Measurements from ENCODE around the gene CCDC71. TPM values are rescaled to one million over a fixed set of nuclear protein-coding genes. Genes with fewer than 3 reads are reported as not detected.

Gene CCDC71
- total RNA-seq, 1 experiment from 2014 or later = 26.0 TPM

DNA sequence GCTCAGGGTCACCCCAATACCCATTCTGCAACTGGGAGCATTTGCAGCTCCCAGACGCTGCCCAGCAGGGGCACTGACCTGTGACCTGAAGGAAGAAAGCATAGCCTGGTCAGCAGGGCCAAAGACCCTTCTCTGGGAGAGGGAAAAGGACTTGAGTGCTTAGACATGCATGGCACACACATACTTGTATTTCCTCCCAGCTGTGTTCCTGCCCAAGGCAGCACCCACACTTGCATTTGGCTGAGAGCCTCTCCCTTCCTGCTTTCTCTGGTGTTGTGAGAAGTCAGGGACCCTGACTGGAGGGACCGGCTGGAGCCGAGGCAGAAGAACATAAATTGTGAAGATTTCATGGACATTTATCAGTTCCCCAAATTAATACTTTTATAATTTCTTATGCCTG lies 26.1 kb downstream of the CCDC71 start:
- POLR2A ChIA-PET = no interaction called here
- DNase-seq (ENCODE audit: unreplicated experiment) = no peak
- intact Hi-C loops (cut with micrococcal nuclease) = no loop called here
- Mint-ChIP-seq H3K27me3 (ENCODE audit: insufficient read depth, unreplicated experiment) (no peaks in the 10 kb centered on the region), H3K27ac (ENCODE audit: low read depth, unreplicated experiment) (no peak overlapping the region), H3K4me1 (ENCODE audit: insufficient read depth, unreplicated experiment) (no peaks in the 10 kb centered on the region), H3K4me3 (ENCODE audit: unreplicated experiment) (no peak overlapping the region), H3K9me3 (ENCODE audit: unreplicated experiment) (peaks cover 11% of the 10 kb centered on the region), H3K36me3 (ENCODE audit: insufficient read depth, unreplicated experiment) (no peaks in the 10 kb centered on the region)
- CTCF ChIA-PET = interaction anchor here (0.6 kb wide), 1 partner anchor 164 kb away, joined by 3 read pairs; no protein-coding TSS in a partner anchor
- TF ChIP-seq, protein P1, sequence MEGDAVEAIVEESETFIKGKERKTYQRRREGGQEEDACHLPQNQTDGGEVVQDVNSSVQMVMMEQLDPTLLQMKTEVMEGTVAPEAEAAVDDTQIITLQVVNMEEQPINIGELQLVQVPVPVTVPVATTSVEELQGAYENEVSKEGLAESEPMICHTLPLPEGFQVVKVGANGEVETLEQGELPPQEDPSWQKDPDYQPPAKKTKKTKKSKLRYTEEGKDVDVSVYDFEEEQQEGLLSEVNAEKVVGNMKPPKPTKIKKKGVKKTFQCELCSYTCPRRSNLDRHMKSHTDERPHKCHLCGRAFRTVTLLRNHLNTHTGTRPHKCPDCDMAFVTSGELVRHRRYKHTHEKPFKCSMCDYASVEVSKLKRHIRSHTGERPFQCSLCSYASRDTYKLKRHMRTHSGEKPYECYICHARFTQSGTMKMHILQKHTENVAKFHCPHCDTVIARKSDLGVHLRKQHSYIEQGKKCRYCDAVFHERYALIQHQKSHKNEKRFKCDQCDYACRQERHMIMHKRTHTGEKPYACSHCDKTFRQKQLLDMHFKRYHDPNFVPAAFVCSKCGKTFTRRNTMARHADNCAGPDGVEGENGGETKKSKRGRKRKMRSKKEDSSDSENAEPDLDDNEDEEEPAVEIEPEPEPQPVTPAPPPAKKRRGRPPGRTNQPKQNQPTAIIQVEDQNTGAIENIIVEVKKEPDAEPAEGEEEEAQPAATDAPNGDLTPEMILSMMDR (IDR thresholded peaks at IDR 0.05; ENCODE audit: unreplicated experiment) = no peak
- BruUV-seq (replicated peaks) = no TSS peak

- H3K27ac Mint-ChIP-seq (ENCODE audit: low read depth, unreplicated experiment) = no peak overlapping the region
- no TSS peak for BruUV-seq (replicated peaks)
- no peak overlapping the region for H3K4me3 Mint-ChIP-seq (ENCODE audit: unreplicated experiment)
These were observed 30.6 kb downstream of the CCDC71 start for GRCh38 chr3:49135499-49135898.

DNA sequence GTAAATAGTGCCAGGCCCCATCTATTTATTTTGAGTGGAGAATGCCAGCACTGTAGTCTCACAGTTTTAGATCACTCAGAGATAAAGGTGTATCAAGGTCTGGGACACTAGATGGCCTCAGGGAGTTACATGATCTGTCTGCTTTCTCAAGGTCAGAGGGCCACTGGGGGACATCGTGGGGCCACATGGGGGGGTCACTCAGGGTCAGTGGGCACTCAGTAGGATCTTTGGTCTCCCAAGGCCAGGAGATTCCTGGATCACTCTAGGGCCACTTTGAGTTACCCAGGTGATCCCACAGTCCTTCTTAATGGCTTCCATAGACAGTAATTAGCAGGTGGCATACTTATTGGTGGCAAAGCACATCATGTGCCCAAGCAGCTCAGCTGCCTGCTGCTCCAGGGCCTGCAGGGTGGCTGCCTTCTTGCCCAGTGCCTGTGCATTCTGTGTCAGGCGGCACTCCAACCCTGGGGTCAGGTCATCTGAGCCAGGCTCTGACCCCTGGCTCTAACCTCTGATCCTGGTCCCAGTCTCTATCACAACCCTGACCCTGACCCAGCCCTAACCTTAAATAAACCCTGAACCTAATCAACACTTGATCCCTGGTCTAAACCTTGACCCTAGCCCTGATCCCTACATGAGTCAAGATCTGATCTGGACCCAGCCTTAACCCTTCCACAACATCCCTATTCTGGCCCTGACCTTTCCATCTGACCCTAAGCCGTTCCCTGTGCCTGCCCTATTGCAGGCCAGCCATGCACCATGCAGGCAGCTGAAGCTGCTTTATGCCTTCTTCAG lies 31.5 kb downstream of the CCDC71 start:
- intact Hi-C loops (cut with micrococcal nuclease) = no loop called here
- POLR2A ChIA-PET = interaction anchor here (0.6 to 5.0 kb wide), 5 partner anchors 14 to 162 kb away, joined by 3 to 64 read pairs (median 4); partner anchors contain the start of genes QRICH1 and USP19
- CTCF ChIA-PET = interaction anchor here (1.5 kb wide), 1 partner anchor 36 kb away, joined by 4 read pairs; the partner anchor contains the start of gene KLHDC8B
- peaks cover 16% of the 10 kb centered on the region for H3K4me1 Mint-ChIP-seq (ENCODE audit: insufficient read depth, unreplicated experiment)
- TF ChIP-seq, protein P1 (IDR thresholded peaks at IDR 0.05; ENCODE audit: unreplicated experiment) = no peak
- BruUV-seq (replicated peaks) = no TSS peak
- DNase-seq (ENCODE audit: unreplicated experiment) = no peak
- H3K9me3 Mint-ChIP-seq (ENCODE audit: unreplicated experiment) = no peaks in the 10 kb centered on the region
- peaks cover 15% of the 10 kb centered on the region for H3K36me3 Mint-ChIP-seq (ENCODE audit: insufficient read depth, unreplicated experiment)
- peak overlapping the region; percentile 90 for H3K4me3 Mint-ChIP-seq (ENCODE audit: unreplicated experiment)
- H3K27ac Mint-ChIP-seq (ENCODE audit: low read depth, unreplicated experiment) = peak overlapping the region; percentile 31
- no peaks in the 10 kb centered on the region for H3K27me3 Mint-ChIP-seq (ENCODE audit: insufficient read depth, unreplicated experiment)

More at GRCh38 chr3:49135499-49135898, 30.6 kb downstream of the CCDC71 start:
- TF ChIP-seq, protein P1 (IDR thresholded peaks at IDR 0.05; ENCODE audit: unreplicated experiment) = no peak
- H3K36me3 Mint-ChIP-seq (ENCODE audit: insufficient read depth, unreplicated experiment) = peaks cover 7% of the 10 kb centered on the region
- CTCF ChIA-PET = interaction anchor here (0.5 kb wide), 1 partner anchor 47 kb away, joined by 5 read pairs; no protein-coding TSS in a partner anchor
- no peak for DNase-seq (ENCODE audit: unreplicated experiment)
- POLR2A ChIA-PET = interaction anchor here (0.6 to 0.7 kb wide), 2 partner anchors 16 to 33 kb away, joined by 3 read pairs; no protein-coding TSS in a partner anchor
- H3K4me1 Mint-ChIP-seq (ENCODE audit: insufficient read depth, unreplicated experiment) = peaks cover 16% of the 10 kb centered on the region
- intact Hi-C loops (cut with micrococcal nuclease) = no loop called here
- H3K9me3 Mint-ChIP-seq (ENCODE audit: unreplicated experiment) = no peaks in the 10 kb centered on the region
- H3K27me3 Mint-ChIP-seq (ENCODE audit: insufficient read depth, unreplicated experiment) = no peaks in the 10 kb centered on the region

DNA sequence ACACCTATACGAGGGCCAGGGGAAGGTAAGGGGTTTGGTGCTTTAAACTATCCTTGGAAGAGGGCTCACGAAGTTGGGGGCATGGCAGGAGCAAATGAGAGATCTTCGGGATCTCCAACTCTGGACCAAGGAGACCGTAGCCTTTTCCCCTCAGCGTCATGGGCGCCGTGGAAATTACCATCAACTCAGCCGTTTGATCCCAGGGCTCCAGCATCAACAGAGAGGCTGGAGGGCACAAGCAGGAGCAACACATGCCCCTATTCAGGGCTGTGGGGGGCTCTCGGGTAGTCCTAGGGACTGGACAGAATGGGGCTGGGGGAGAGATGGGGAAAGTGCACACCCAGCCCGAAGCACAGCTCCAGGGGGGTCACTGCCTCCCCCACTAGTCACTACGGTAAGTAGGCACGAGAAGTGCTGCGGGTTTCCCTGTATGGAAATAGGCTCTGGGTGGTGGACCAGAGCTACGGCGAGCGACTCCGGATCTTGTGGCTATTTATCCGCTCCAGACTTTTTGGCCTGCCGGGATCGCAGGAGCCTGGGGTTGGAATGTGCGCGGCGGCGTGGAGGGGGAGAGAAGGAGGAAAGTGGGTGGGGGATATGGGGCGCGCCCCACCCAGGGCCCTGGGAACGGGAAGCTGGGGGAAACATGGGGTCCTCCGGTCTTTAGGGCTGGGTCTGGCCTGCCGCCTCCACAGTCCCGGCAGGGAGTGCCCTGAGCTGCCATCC lies 32.7 kb downstream of the CCDC71 start:
- H3K4me3 Mint-ChIP-seq (ENCODE audit: unreplicated experiment) = peak overlapping the region; percentile 90
- peak overlapping the region; percentile 84 for H3K27ac Mint-ChIP-seq (ENCODE audit: low read depth, unreplicated experiment)
- no peaks in the 10 kb centered on the region for H3K27me3 Mint-ChIP-seq (ENCODE audit: insufficient read depth, unreplicated experiment)
- TF ChIP-seq, protein P1 (IDR thresholded peaks at IDR 0.05; ENCODE audit: unreplicated experiment) = no peak
- H3K36me3 Mint-ChIP-seq (ENCODE audit: insufficient read depth, unreplicated experiment) = peaks cover 26% of the 10 kb centered on the region
- intact Hi-C loops (cut with micrococcal nuclease) = loop anchor here (1.0 kb wide), 1 partner anchor 13 kb away; the partner anchor contains the start of gene USP19
- ChIA-PET CTCF (interaction anchor here (0.6 to 1.5 kb wide), 6 partner anchors 14 to 344 kb away, joined by 3 to 4 read pairs (median 4); partner anchors contain the start of gene KLHDC8B), POLR2A (interaction anchor here (0.5 to 5.0 kb wide), 27 partner anchors 13 to 495 kb away, joined by 3 to 64 read pairs (median 4); partner anchors contain the start of genes GPX1, IMPDH2, KLHDC8B and QARS1)
- DNase-seq (ENCODE audit: unreplicated experiment) = peak; percentile 87
- peaks cover 16% of the 10 kb centered on the region for H3K4me1 Mint-ChIP-seq (ENCODE audit: insufficient read depth, unreplicated experiment)
- H3K9me3 Mint-ChIP-seq (ENCODE audit: unreplicated experiment) = no peaks in the 10 kb centered on the region
- no TSS peak for BruUV-seq (replicated peaks)

Data from MCF 10A (cell line).